Effector memory CD4-positive, alpha-beta T cell (primary cell): ENCODE measurements around the gene RNF130.
"Not testable (repeated sequence)": the region's sequence is repeated elsewhere in the genome, so short reads cannot be mapped to it uniquely, and the experiment has no call there.

Source experiments
- DNase-seq, 3 donors: peaks; one replicate each; pipeline ENCODE4 v3.0.0-alpha.2; 2020
- H3K27ac ChIP-seq: 2 replicates; pipeline ENCODE4 v1.7.0; 2013; ENCODE audit warnings: mild to moderate bottlenecking, low read length, moderate library complexity; ENCODE audit not compliant: insufficient read depth, poor library complexity, severe bottlenecking
- H3K27me3 ChIP-seq: replicated peaks from 2 replicates; pipeline ENCODE4 v1.7.0; 2013; ENCODE audit warnings: mild to moderate bottlenecking, low read length; ENCODE audit not compliant: insufficient read depth, control insufficient read depth, poor library complexity, severe bottlenecking
- H3K36me3 ChIP-seq: 2 replicates; pipeline ENCODE4 v1.7.0; 2013; ENCODE audit warnings: mild to moderate bottlenecking, low read length, moderate library complexity; ENCODE audit not compliant: control insufficient read depth, insufficient read depth
- H3K4me1 ChIP-seq: 2 replicates; pipeline ENCODE4 v1.7.0; 2013; ENCODE audit warnings: low read length, mild to moderate bottlenecking; ENCODE audit not compliant: control insufficient read depth, insufficient read depth, poor library complexity, severe bottlenecking
- H3K4me3 ChIP-seq: 2 replicates; pipeline ENCODE4 v1.7.0; 2013; ENCODE audit warnings: low read length, low read depth, mild to moderate bottlenecking; ENCODE audit not compliant: insufficient read depth, poor library complexity, severe bottlenecking
- H3K9me3 ChIP-seq: 2 replicates; pipeline ENCODE4 v1.7.0; 2013; ENCODE audit warnings: mild to moderate bottlenecking, low read length, moderate library complexity; ENCODE audit not compliant: control insufficient read depth

Gene RNF130

GRCh38 chr5:179959641-179960040 lies 111.9 kb downstream of the RNF130 start:
- DNase-seq: no peak
- Histone ChIP-seq H3K27me3 (no peaks in the 10 kb centered on the region), H3K4me3 (no peak overlapping the region), H3K9me3 (no peaks in the 10 kb centered on the region), H3K36me3 (no peaks in the 10 kb centered on the region), H3K4me1 (no peaks in the 10 kb centered on the region), H3K27ac (no peak overlapping the region)

- H3K27me3 ChIP-seq, H3K9me3 ChIP-seq, H3K4me1 ChIP-seq, DNase-seq, H3K36me3 ChIP-seq, H3K27ac ChIP-seq, H3K4me3 ChIP-seq: not testable (repeated sequence)
These were observed 112.4 kb downstream of the RNF130 start for GRCh38 chr5:179959118-179959517.

- Histone ChIP-seq H3K4me1 (no peaks in the 10 kb centered on the region), H3K27ac (no peak overlapping the region), H3K4me3 (no peak overlapping the region), H3K27me3 (no peaks in the 10 kb centered on the region), H3K9me3 (no peaks in the 10 kb centered on the region), H3K36me3 (no peaks in the 10 kb centered on the region)
- no peak for DNase-seq
These were observed 115.9 kb downstream of the RNF130 start for GRCh38 chr5:179955630-179956029.

- H3K27ac ChIP-seq: no peak overlapping the region
- no peak for DNase-seq
- no peaks in the 10 kb centered on the region for H3K27me3 ChIP-seq
- no peaks in the 10 kb centered on the region for H3K36me3 ChIP-seq
- no peaks in the 10 kb centered on the region for H3K4me1 ChIP-seq
- H3K9me3 ChIP-seq: no peaks in the 10 kb centered on the region
- H3K4me3 ChIP-seq: no peak overlapping the region
These were observed 116.5 kb downstream of the RNF130 start for GRCh38 chr5:179955062-179955461.

- Histone ChIP-seq H3K4me1 (no peaks in the 10 kb centered on the region), H3K27me3 (no peaks in the 10 kb centered on the region), H3K4me3 (no peak overlapping the region), H3K36me3 (no peaks in the 10 kb centered on the region), H3K9me3 (no peaks in the 10 kb centered on the region), H3K27ac (no peak overlapping the region)
- DNase-seq: no peak
These were observed 117.1 kb downstream of the RNF130 start for GRCh38 chr5:179954434-179954833.

GRCh38 chr5:179953987-179954386 lies 117.6 kb downstream of the RNF130 start:
- DNase-seq: no peak
- Histone ChIP-seq H3K4me1 (no peaks in the 10 kb centered on the region), H3K36me3 (no peaks in the 10 kb centered on the region), H3K27me3 (no peaks in the 10 kb centered on the region), H3K27ac (no peak overlapping the region), H3K4me3 (no peak overlapping the region), H3K9me3 (no peaks in the 10 kb centered on the region)

GRCh38 chr5:179936976-179937681 lies 134.4 kb downstream of the RNF130 start:
- no peak overlapping the region for H3K27ac ChIP-seq
- H3K27me3 ChIP-seq: no peaks in the 10 kb centered on the region
- no peaks in the 10 kb centered on the region for H3K9me3 ChIP-seq
- H3K4me1 ChIP-seq: no peaks in the 10 kb centered on the region
- no peak overlapping the region for H3K4me3 ChIP-seq
- no peaks in the 10 kb centered on the region for H3K36me3 ChIP-seq
- DNase-seq: no peak

GRCh38 chr5:179930788-179931473 lies 140.6 kb downstream of the RNF130 start:
- Histone ChIP-seq H3K36me3 (no peaks in the 10 kb centered on the region), H3K4me1 (no peaks in the 10 kb centered on the region), H3K4me3 (no peak overlapping the region), H3K9me3 (no peaks in the 10 kb centered on the region), H3K27ac (no peak overlapping the region), H3K27me3 (no peaks in the 10 kb centered on the region)
- no peak for DNase-seq

GRCh38 chr5:179927824-179928223 lies 143.7 kb downstream of the RNF130 start:
- Histone ChIP-seq H3K9me3 (no peaks in the 10 kb centered on the region), H3K27me3 (no peaks in the 10 kb centered on the region), H3K36me3 (no peaks in the 10 kb centered on the region), H3K4me1 (no peaks in the 10 kb centered on the region), H3K4me3 (no peak overlapping the region), H3K27ac (no peak overlapping the region)
- no peak for DNase-seq

GRCh38 chr5:179926657-179927056 lies 144.9 kb downstream of the RNF130 start:
- no peak overlapping the region for H3K4me3 ChIP-seq
- no peak for DNase-seq
- H3K4me1 ChIP-seq: no peaks in the 10 kb centered on the region
- H3K9me3 ChIP-seq: no peaks in the 10 kb centered on the region
- H3K36me3 ChIP-seq: no peaks in the 10 kb centered on the region
- H3K27me3 ChIP-seq: no peaks in the 10 kb centered on the region
- no peak overlapping the region for H3K27ac ChIP-seq
